NCI-H146 (cell line): ENCODE data around the gene SPRR1B.
"Not testable (repeated sequence)": the region's sequence is repeated elsewhere in the genome, so short reads cannot be mapped to it uniquely, and the experiment has no call there.

Experiments
- DNase-seq: peaks from one replicate; lab custom pipeline; 2025; lab: John Stamatoyannopoulos, UW

SPRR1B gene

DNA sequence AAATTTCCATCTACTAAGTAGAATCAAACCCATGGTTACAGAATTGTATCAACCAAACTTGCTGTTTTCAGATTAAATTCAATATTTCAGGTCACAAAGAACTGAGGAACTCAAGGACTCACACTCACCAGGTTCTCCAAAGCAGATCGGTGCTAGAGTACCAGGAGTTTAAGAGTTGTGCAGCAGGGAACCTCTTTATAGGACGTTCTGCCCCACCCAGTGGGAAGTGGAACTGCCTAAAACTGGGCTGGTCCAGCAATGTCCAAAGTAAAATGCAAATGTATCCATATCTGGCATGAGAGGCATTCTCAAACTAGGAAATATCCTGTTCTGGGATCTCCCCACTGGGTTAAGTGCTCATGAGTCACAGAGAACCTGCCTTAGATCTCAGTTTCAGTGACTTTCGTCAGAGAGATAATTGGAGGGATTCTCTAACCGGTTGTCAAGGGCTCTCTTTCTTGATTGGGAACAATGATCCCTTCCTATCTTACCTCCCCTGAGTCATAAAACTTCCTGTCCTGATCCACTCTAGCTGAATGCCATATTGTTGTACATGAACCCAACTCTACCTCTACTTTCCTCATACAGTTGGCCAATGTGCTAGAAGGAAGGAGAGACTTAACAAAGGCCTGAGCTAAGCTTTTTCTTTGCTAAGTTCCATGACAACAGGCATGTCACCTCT, 10.1 kb downstream of the SPRR1B start, which contains the start of gene SPRR2D:
TSS of gene SPRR2D (minus strand) at position 171 of the 682 bp plus-strand sequence. CDS start 774 bp downstream, outside the sequence.
- DNase-seq: no peak

DNA sequence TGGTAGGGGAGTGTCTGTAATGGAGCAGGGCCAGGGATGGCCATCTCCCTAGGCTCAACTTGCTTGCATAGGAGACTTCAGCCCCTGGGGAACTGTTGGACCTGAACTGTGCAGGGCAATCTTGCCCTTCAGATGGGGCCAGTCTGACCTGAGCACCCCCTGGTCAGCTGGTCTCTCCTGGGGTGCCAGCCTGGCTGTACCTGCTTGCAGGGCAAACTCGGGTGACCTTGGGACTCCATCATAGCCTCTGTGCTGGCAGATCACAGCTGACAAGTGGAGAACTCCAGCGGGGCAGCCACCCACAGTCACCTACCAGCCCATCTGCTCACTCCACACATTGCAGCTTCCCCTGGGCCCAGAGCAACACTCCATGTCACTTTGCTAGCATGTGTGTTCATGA, 18.2 kb downstream of the SPRR1B start:
- no peak for DNase-seq

DNA sequence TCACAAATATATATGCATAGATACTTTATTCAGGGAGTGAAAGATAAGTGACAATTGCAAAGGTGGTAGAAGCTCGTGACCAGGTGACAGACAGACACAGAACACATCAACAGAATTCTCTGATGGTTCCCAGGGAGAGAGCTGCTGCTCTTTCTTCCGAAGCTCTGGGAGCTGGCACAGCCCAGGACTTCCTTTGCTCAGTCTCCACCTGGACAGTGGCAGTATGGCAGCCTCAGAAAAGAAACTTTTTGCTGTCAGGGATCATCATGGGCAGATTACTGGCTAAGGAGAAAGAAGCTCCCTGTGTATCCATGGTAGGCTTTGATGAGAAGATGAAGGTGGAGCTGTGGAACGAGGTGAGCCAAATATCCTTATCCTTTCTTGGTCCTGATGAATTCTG, 25.1 kb downstream of the SPRR1B start:
- not testable (repeated sequence) for DNase-seq

GRCh38 chr1:153057375-153057774, 26.4 kb downstream of the SPRR1B start, which contains the start of gene SPRR2A:
Gene SPRR2A (minus strand): TSS chr1:153057512. CDS start chr1:153056735, 777 bp downstream.
- DNase-seq: no peak

GRCh38 chr1:153058154-153058553, 27.2 kb downstream of the SPRR1B start:
- DNase-seq: no peak

DNA sequence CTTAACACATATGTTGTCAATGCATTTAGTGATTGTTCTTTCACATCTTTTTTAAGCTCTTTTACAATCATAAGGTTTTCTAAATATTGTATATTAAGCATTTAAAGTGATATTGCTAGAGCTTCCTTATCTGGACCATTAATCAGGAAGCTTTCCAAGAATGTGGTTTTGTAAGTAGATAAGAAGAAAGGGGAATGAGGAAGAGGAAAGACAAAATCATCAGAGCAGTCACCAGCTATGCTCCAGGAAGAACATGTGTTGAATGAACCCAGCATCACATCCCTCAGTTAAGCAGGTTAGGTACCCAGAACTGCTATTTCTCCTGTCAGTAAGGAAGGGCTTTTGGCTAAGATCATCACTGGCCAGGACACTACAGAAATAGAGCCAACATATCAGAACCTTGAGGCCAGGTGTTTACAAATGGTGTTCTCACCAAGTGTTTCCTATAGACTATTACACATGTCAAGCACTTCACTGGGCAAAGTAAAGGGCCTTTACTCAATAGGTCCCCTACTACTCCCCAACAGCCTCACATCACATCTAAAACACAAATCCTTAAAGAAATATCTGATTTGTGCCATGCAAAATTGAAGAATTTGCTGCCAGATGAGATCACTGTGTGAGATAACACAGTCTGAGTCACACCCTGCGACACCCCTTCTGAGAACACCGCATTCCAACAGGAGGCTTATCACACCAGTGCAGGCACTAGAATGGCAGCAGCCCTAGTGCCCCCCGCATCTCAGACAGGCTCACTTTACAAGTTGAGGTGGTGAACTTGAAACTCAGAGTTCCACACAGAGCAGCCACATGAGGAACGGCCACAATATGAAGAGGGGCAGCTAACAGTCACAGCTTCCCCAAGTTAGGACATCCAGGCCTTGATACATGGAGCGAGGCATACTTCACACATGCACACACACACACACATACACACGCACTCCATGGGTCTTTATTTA, 28.1 kb downstream of the SPRR1B start:
- no peak for DNase-seq

DNA sequence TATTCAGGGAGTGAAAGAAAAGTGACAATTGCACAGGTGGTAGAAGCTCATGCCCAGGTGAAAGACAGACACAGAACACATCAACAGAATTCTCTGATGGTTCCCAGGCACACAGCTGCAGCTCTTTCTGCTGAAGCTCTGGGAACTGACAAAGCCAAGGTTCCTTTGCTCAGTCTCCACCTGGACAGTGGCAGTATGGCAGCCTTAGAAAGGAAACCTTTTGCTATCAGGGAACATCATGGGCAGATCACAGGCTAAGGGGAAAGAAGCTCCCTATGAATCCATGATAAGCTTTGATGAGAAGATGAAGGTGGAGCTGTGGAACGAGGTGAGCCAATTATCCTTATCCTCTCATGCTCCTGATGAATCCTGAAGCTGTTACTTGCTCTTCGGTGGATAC, 39.2 kb downstream of the SPRR1B start:
- DNase-seq: no peak

DNA sequence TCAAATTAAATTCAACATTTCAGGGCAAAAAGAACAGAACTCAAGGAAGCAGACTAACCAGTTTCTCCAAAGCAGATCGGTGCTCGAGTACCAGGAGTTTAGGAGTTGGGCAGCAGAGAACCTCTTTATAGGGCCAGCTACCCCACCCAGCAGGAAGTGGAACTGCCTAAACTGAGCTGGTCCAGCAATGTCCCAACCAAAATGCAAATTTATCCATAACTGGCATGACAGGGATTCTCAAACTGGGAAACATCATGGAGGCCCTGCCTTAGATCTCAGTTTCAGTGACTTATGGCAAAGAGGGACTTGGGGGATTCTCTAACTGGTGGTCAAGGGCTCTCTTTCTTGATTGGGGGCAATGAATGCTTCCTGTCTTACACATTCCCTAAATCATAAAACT, 40.5 kb downstream of the SPRR1B start, which contains the start of gene SPRR2B:
TSS of gene SPRR2B (minus strand) at position 101 of the 400 bp plus-strand sequence. CDS start 772 bp downstream, outside the sequence.
- no peak for DNase-seq

DNA sequence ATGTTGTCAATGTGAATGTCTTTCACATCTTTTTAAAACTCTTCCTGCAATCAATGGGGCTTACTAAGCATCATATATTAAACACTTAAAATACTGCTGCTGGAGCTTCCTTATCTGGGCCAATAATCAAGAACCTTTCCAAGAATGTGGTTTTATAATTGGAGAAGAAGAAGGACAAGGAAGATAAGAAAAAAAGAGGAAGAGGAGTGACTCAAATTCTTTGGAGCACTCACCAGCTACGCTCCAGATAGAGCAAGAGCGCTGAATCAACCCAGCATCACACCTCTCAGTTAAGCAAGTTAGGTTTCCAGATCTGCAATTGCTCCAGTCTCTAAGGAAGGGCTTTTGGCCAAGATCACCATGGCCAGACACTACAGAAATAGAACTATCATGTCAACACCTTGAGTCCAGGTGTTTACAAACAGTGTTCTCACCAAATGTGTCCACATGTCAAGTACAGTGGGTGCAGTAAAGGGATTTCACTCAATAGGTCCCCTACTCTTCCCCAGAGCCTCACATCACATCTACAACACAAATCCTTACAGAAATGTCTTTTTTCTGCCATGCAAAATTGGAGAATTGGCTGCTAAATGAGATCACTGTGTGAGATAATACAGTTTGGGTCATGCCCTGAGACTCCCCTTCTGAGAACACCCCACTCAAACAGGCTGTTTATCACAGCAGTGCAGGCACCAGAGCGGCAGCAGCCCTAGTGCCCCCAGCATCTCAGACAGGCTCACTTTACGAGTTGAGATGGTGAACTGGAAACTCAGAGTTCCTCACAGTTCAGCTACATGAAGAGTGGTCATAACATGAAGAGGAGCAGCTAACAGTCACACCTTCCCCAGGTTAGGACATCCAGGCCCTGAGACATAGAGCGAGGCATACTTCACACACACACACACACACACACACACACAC, 42.1 kb downstream of the SPRR1B start:
- DNase-seq: no peak

GRCh38 chr1:153081736-153082135, 50.7 kb downstream of the SPRR1B start:
- no peak for DNase-seq
